IMR-90 (cell line): ENCODE measurements around the gene ZNF746. TPM values are rescaled to one million over a fixed set of nuclear protein-coding genes. Genes with fewer than 3 reads are reported as not detected.

ENCODE experiments used
- ATAC-seq: fragments of 200-7000 bp; cut with Tn5 transposase; 2 replicates; pipeline ENCODE4 v1.9.1; 2020; ENCODE audit warnings: low read depth, mild to moderate bottlenecking, moderate library complexity
- BruUV-seq: library from RNA; stranded (reverse); fragments of 400-500 nt; replicated peaks from 2 replicates; lab custom pipeline; 2021; lab: Mats Ljungman, UMichigan
- CTCF ChIA-PET: fragments of 300-600 bp; formaldehyde crosslinking; extraction: SDS; loops from one replicate; lab custom pipeline; 2021; ENCODE audit warnings: antibody characterized with exemption; lab: Yijun Ruan, JAX
- POLR2A ChIA-PET: fragments of 300-600 bp; sonication (Branson Sonifier 250); formaldehyde crosslinking; loops from one replicate; lab custom pipeline; 2022; ENCODE audit warnings: antibody characterized with exemption; ENCODE audit not compliant: unreplicated experiment; lab: Charles Lee
- DNase-seq: peaks from one replicate; pipeline ENCODE4 v3.0.0; 2013
- H2AFZ ChIP-seq: replicated peaks from 2 replicates; pipeline ENCODE3; 2013; ENCODE audit warnings: low read length, mild to moderate bottlenecking; ENCODE audit not compliant: poor library complexity
- H2AK5ac ChIP-seq: 2 replicates; pipeline ENCODE4 v1.6.1; 2013; ENCODE audit warnings: low read depth, low read length, inconsistent platforms
- H2AK9ac ChIP-seq: replicated peaks from 2 replicates; pipeline ENCODE3; 2013; ENCODE audit warnings: mild to moderate bottlenecking, low read depth, low read length, moderate library complexity; ENCODE audit not compliant: poor library complexity
- H2BK120ac ChIP-seq: 2 replicates; pipeline ENCODE4 v1.6.1; 2013; ENCODE audit warnings: low read depth, low read length, inconsistent platforms
- H2BK15ac ChIP-seq: 3 replicates; pipeline ENCODE4 v1.6.1; 2013; ENCODE audit warnings: low read depth, low read length, inconsistent platforms
- H2BK20ac ChIP-seq: 2 replicates; pipeline ENCODE4 v1.6.1; 2013; ENCODE audit warnings: low read depth, mild to moderate bottlenecking, inconsistent platforms, low read length, moderate library complexity
- H2BK5ac ChIP-seq: 2 replicates; pipeline ENCODE4 v1.6.1; 2013; ENCODE audit warnings: mild to moderate bottlenecking, low read depth, low read length, inconsistent platforms; ENCODE audit not compliant: poor library complexity, severe bottlenecking
- H3K14ac ChIP-seq: replicated peaks from 2 replicates; pipeline ENCODE4 v1.6.1; 2013; ENCODE audit warnings: low read depth, low read length, inconsistent platforms
- H3K18ac ChIP-seq: 2 replicates; pipeline ENCODE4 v1.6.1; 2013; ENCODE audit warnings: low read depth, low read length, control low read depth
- H3K23ac ChIP-seq: 2 replicates; pipeline ENCODE4 v1.6.1; 2013; ENCODE audit warnings: low read depth, low read length, inconsistent platforms
- H3K27ac ChIP-seq: 2 replicates; pipeline ENCODE4 v1.5.1; 2013; ENCODE audit warnings: mild to moderate bottlenecking, control low read depth, low read length; ENCODE audit not compliant: insufficient read depth
- H3K27me3 ChIP-seq: 2 replicates; pipeline ENCODE4 v1.6.1; 2013; ENCODE audit warnings: low read length; ENCODE audit not compliant: control insufficient read depth, insufficient read depth
- H3K36me3 ChIP-seq: 2 replicates; pipeline ENCODE4 v1.6.1; 2013; ENCODE audit warnings: low read length, mixed read lengths; ENCODE audit not compliant: control insufficient read depth, insufficient read depth
- H3K4ac ChIP-seq: 2 replicates; pipeline ENCODE4 v1.6.1; 2013; ENCODE audit warnings: low read depth, low read length, inconsistent platforms
- H3K4me1 ChIP-seq: 2 replicates; pipeline ENCODE4 v1.6.1; 2013; ENCODE audit warnings: low read length, mixed read lengths; ENCODE audit not compliant: control insufficient read depth, insufficient read depth
- H3K4me2 ChIP-seq: 2 replicates; pipeline ENCODE4 v1.6.1; 2013; ENCODE audit warnings: low read depth, mild to moderate bottlenecking, control low read depth, low read length, moderate library complexity
- H3K4me3 ChIP-seq: 2 replicates; pipeline ENCODE4 v1.5.1; 2013; ENCODE audit warnings: low read depth, mild to moderate bottlenecking, control low read depth, low read length, moderate library complexity; ENCODE audit not compliant: insufficient read depth
- H3K56ac ChIP-seq: 2 replicates; pipeline ENCODE4 v1.6.1; 2013; ENCODE audit warnings: low read length, inconsistent platforms; ENCODE audit not compliant: insufficient read depth; ENCODE audit errors: extremely low read depth
- H3K79me1 ChIP-seq, 2 experiments: 2 replicates each; pipeline ENCODE4 v1.6.1; 2013; ENCODE audit warnings: low read length in 2 of 2, inconsistent platforms in 1 of 2, low read depth in 1 of 2
- H3K9ac ChIP-seq: 2 replicates; pipeline ENCODE4 v1.6.1; 2013; ENCODE audit warnings: low read depth, low read length, control low read depth
- H3K9me1 ChIP-seq: 2 replicates; pipeline ENCODE4 v1.6.1; 2013; ENCODE audit warnings: low read length, inconsistent platforms; ENCODE audit not compliant: insufficient read depth
- H3K9me3 ChIP-seq: 2 replicates; pipeline ENCODE4 v1.6.1; 2013; ENCODE audit warnings: low read length; ENCODE audit not compliant: control insufficient read depth, insufficient read depth
- H4K20me1 ChIP-seq: 2 replicates; pipeline ENCODE4 v1.6.1; 2013; ENCODE audit warnings: low read length, inconsistent platforms; ENCODE audit not compliant: insufficient read depth
- H4K5ac ChIP-seq: 2 replicates; pipeline ENCODE4 v1.6.1; 2013; ENCODE audit warnings: mild to moderate bottlenecking, low read depth, low read length, control low read depth
- H4K8ac ChIP-seq, 2 experiments: 2 replicates each; pipeline ENCODE4 v1.6.1; 2013; ENCODE audit warnings: low read depth in 2 of 2, low read length in 2 of 2, control low read depth in 1 of 2, inconsistent platforms in 1 of 2
- H4K91ac ChIP-seq: 2 replicates; pipeline ENCODE4 v1.6.1; 2013; ENCODE audit warnings: low read depth, low read length, inconsistent platforms; ENCODE audit not compliant: insufficient read depth
- BHLHE40 ChIP-seq: fragments of 150-350 bp; IDR thresholded peaks from 2 replicates; pipeline ENCODE4 v1.6.1; 2016; ENCODE audit warnings: mild to moderate bottlenecking, low read depth, low read length
- CEBPB ChIP-seq: IDR thresholded peaks from 2 replicates; pipeline ENCODE4 v1.6.1; 2012; ENCODE audit warnings: low read depth, low read length, improper control_type of control experiment
- CTCF ChIP-seq: conservative IDR thresholded peaks from 2 replicates; pipeline ENCODE4 v1.5.1; 2012; ENCODE audit warnings: mild to moderate bottlenecking, low read depth, low read length, improper control_type of control experiment
- FOS ChIP-seq: fragments of 150-350 bp; IDR thresholded peaks from 2 replicates; pipeline ENCODE4 v1.6.1; 2016; ENCODE audit warnings: low read depth, low read length
- MAFK ChIP-seq: IDR thresholded peaks from 2 replicates; pipeline ENCODE4 v1.6.1; 2012; ENCODE audit warnings: low read depth, low read length, improper control_type of control experiment
- NFE2L2 ChIP-seq: fragments of 150-350 bp; IDR thresholded peaks from 2 replicates; pipeline ENCODE4 v1.6.1; 2016; ENCODE audit warnings: low read depth, mild to moderate bottlenecking, low read length
- POLR2A ChIP-seq: IDR thresholded peaks from 2 replicates; pipeline ENCODE4 v1.6.1; 2012; ENCODE audit warnings: mild to moderate bottlenecking, low read depth, low read length
- RAD21 ChIP-seq: IDR thresholded peaks from 2 replicates; pipeline ENCODE4 v1.6.1; 2012; ENCODE audit warnings: low read length, improper control_type of control experiment
- RCOR1 ChIP-seq: IDR thresholded peaks from 2 replicates; pipeline ENCODE4 v1.6.1; 2012; ENCODE audit warnings: mild to moderate bottlenecking, low read length, improper control_type of control experiment; ENCODE audit not compliant: insufficient replicate concordance
- RFX5 ChIP-seq: IDR thresholded peaks from 2 replicates; pipeline ENCODE4 v1.8.0; 2012; ENCODE audit warnings: low read depth, mild to moderate bottlenecking, low read length, moderate library complexity
- WGBS, 2 experiments: methylation state at CpG; one replicate each; pipeline versions ENCODE4 v1.1.5 to v1.1.7; 2013; ENCODE audit warnings: missing lambda C conversion rate in 2 of 2; ENCODE audit not compliant: insufficient read length in 1 of 2; ENCODE audit errors: extremely low coverage in 2 of 2; 5-methylcytosine and 5-hydroxymethylcytosine counted together
- dilution Hi-C: fragments of 300-500 bp; cut with HindIII; formaldehyde crosslinking; loops from one replicate; pipeline ENCODE4 v1.14.3; 2018; ENCODE audit warnings: low sequenced_read_pairs; ENCODE audit not compliant: unreplicated experiment
- in situ Hi-C: fragments of 300-500 bp; cut with MboI; formaldehyde crosslinking; loops from 3 replicates; pipeline ENCODE4 v1.14.3; 2019; ENCODE audit warnings: low sequenced_read_pairs, inconsistent platforms, mixed read lengths
- intact Hi-C: fragments of 100-400 bp; cut with micrococcal nuclease; formaldehyde crosslinking; loops from 2 replicates; pipeline ENCODE4 v1.10.0; 2022
- polyA plus RNA-seq, 3 experiments: library from polyadenylated mRNA; depleted of rRNA; stranded (reverse); fragments of >200 nt; gene quantifications; 2 replicates each; pipeline ENCODE4 v1.2.3, GENCODE V29; 2012; ENCODE audit warnings: low replicate concordance in 1 of 3
- total RNA-seq: library from RNA; depleted of rRNA; stranded (reverse); fragments of >200 nt; gene quantifications from 2 replicates; pipeline ENCODE4 v1.2.3, GENCODE V29; 2012
- TF ChIP-seq, protein P1 (sequence below): fragments of 150-350 bp; IDR thresholded peaks from 2 replicates; pipeline ENCODE4 v1.6.1; 2016; ENCODE audit warnings: low read depth, mild to moderate bottlenecking, low read length, moderate library complexity, borderline replicate concordance

The ZNF746 gene
- total and polyA plus RNA-seq, 2 of the 4 experiments (the other 2 are of a cell fraction) = 6.6 to 8.4 TPM

DNA sequence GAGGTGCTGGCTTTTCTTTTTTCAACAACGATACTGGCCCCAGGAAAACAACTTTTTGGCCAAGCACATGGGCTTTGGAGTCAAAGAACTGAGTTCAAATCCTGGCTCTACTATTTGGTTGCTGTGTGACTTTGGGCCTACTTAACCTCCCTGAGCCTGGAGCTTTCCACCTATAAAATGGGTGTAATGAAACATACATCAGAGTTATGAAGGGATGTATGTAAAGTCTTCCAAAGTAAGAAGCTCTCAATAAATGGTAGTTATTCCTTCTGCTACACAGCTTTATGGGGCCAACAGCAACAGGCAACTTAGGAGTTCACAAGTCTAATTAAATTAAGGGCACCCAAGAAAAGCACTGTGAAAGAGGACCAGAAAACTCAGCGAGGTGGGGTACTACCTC lies 69.7 kb downstream of the ZNF746 start:
- Histone ChIP-seq H2BK15ac (no peak overlapping the region), H3K23ac (no peak overlapping the region), H3K4me3 (no peak overlapping the region), H3K56ac (no peak overlapping the region), H3K9me1 (no peaks in the 10 kb centered on the region; the same call in 1 of the 2 replicates), H3K36me3 (peaks cover 21% of the 10 kb centered on the region), H2AK5ac (no peak overlapping the region), H4K91ac (no peak overlapping the region), H2BK20ac (no peak overlapping the region), H2BK120ac (no peak overlapping the region), H3K27ac (no peak overlapping the region), H3K18ac (no peak overlapping the region), H3K9ac (no peak overlapping the region), H2AFZ (no peak overlapping the region), H3K14ac (no peak overlapping the region), H4K5ac (no peak overlapping the region), H3K27me3 (no peaks in the 10 kb centered on the region), H4K8ac (no peak overlapping the region), H3K4me1 (no peaks in the 10 kb centered on the region), H2AK9ac (no peak overlapping the region), H2BK5ac (no peak overlapping the region), H3K4ac (no peak overlapping the region), H3K9me3 (no peaks in the 10 kb centered on the region), H3K79me1 (peaks cover 0 to 4% of the 10 kb centered on the region in 2 experiments; a peak in 1 of 4 replicates), H4K20me1 (no peaks in the 10 kb centered on the region), H3K4me2 (no peak overlapping the region)
- no peak for TF ChIP-seq POLR2A
- no peak for TF ChIP-seq RAD21
- no peak for TF ChIP-seq FOS
- TF ChIP-seq BHLHE40 = no peak
- TF ChIP-seq RFX5 = no peak
- no peak for TF ChIP-seq CTCF
- no peak for TF ChIP-seq NFE2L2
- TF ChIP-seq, protein P1, sequence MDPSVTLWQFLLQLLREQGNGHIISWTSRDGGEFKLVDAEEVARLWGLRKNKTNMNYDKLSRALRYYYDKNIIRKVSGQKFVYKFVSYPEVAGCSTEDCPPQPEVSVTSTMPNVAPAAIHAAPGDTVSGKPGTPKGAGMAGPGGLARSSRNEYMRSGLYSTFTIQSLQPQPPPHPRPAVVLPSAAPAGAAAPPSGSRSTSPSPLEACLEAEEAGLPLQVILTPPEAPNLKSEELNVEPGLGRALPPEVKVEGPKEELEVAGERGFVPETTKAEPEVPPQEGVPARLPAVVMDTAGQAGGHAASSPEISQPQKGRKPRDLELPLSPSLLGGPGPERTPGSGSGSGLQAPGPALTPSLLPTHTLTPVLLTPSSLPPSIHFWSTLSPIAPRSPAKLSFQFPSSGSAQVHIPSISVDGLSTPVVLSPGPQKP = no peak
- TF ChIP-seq RCOR1 = no peak
- no peak for TF ChIP-seq CEBPB
- TF ChIP-seq MAFK = no peak
- no peak for ATAC-seq
- POLR2A ChIA-PET = interaction anchor here (0.6 kb wide), 1 partner anchor 125 kb away, joined by 3 read pairs; no protein-coding TSS in a partner anchor
- in situ Hi-C loops (no loop called here), dilution Hi-C loops (no loop called here), intact Hi-C loops (loop anchor here (10.0 kb wide), 1 partner anchor 197 kb away; no protein-coding TSS in a partner anchor)
- no CpG with 5 or more reads among the region's 2 CpGs for WGBS, 2 experiments
- no peak for DNase-seq
- CTCF ChIA-PET = no interaction called here
- no TSS peak for BruUV-seq
